Ovary (tissue), 3 donors: ENCODE measurements around the gene DPM1.

ENCODE experiments used
- EP300 ChIP-seq: sonication (generic); formaldehyde crosslinking; IDR thresholded peaks from one replicate; pipeline ENCODE4 v1.6.1; 2017; ENCODE audit warnings: antibody characterized with exemption
- TF ChIP-seq, protein P1 (sequence below), 3 donors: fragments of 450-650 bp in 2 of 3; fragments of 200-600 bp in 1 of 3; IDR thresholded peaks; one replicate each; pipeline versions ENCODE4 v1.5.1 to v1.8.0; 2016 to 2022; ENCODE audit warnings: antibody characterized with exemption in 3 of 3, mild to moderate bottlenecking in 1 of 3
- donor health status: DM: no; HTN: no; CAD: no.

DNA sequence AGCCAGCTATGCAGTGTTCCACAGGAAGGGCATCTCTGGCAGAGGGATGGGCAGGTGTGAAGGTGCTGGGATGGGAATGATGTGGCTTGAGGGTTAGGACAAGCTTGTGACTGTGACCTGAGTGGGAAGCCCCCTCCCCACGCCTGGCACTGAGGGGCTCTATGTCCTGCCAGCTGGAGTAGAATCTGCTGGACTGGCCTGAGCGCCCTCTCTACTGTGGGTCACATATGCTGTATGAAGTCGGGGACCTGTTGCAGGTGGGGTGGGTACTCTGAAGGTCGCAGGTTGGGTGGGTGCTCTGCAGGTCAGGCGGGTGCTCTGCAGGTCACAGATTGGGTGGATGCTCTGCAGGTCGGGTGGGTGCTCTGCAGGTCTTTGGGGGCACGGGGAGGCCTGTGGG is 44.3 kb upstream of the DPM1 start:
- TF ChIP-seq, protein P1, sequence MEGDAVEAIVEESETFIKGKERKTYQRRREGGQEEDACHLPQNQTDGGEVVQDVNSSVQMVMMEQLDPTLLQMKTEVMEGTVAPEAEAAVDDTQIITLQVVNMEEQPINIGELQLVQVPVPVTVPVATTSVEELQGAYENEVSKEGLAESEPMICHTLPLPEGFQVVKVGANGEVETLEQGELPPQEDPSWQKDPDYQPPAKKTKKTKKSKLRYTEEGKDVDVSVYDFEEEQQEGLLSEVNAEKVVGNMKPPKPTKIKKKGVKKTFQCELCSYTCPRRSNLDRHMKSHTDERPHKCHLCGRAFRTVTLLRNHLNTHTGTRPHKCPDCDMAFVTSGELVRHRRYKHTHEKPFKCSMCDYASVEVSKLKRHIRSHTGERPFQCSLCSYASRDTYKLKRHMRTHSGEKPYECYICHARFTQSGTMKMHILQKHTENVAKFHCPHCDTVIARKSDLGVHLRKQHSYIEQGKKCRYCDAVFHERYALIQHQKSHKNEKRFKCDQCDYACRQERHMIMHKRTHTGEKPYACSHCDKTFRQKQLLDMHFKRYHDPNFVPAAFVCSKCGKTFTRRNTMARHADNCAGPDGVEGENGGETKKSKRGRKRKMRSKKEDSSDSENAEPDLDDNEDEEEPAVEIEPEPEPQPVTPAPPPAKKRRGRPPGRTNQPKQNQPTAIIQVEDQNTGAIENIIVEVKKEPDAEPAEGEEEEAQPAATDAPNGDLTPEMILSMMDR (IDR thresholded peaks at IDR 0.05): no peak
- no peak for TF ChIP-seq EP300
